CD8-positive, alpha-beta memory T cell (primary cell): Measurements from ENCODE around the gene SLC1A3. TPM values are rescaled to one million over a fixed set of nuclear protein-coding genes. Genes with fewer than 3 reads are reported as not detected.

Experiments
- CTCF ChIA-PET: fragments of 350-600 bp; sonication (Branson Sonifier 250); formaldehyde crosslinking; loops from one replicate; lab custom pipeline; 2021; ENCODE audit warnings: antibody characterized with exemption; lab: Charles Lee
- POLR2A ChIA-PET: fragments of 350-600 bp; sonication (Branson Sonifier 250); formaldehyde crosslinking; loops from one replicate; lab custom pipeline; 2021; ENCODE audit warnings: antibody characterized with exemption; lab: Charles Lee
- DNase-seq, 5 donors: peaks; one replicate each; pipeline versions ENCODE4 v3.0.0 to v3.0.0-alpha.2; 2020 to 2022; ENCODE audit warnings: mixed read lengths in 1 of 5
- H3K27ac ChIP-seq: one replicate; pipeline ENCODE4 v1.7.0; 2013; ENCODE audit warnings: low read depth, mild to moderate bottlenecking, low read length, moderate library complexity
- H3K27me3 ChIP-seq: 2 replicates; pipeline ENCODE4 v1.7.0; 2013; ENCODE audit warnings: low read length, mild to moderate bottlenecking; ENCODE audit not compliant: insufficient read depth, poor library complexity, severe bottlenecking
- H3K36me3 ChIP-seq: 2 replicates; pipeline ENCODE4 v1.7.0; 2013; ENCODE audit warnings: mild to moderate bottlenecking, low read length, moderate library complexity; ENCODE audit not compliant: insufficient read depth
- H3K4me1 ChIP-seq: 2 replicates; pipeline ENCODE4 v1.7.0; 2013; ENCODE audit warnings: mild to moderate bottlenecking, low read length, moderate library complexity; ENCODE audit not compliant: insufficient read depth
- H3K4me3 ChIP-seq: 2 replicates; pipeline ENCODE4 v1.7.0; 2013; ENCODE audit warnings: mild to moderate bottlenecking, low read length
- H3K9me3 ChIP-seq: 2 replicates; pipeline ENCODE4 v1.7.0; 2013; ENCODE audit warnings: mild to moderate bottlenecking, low read length
- H3K27ac Mint-ChIP-seq, 8 donors: one replicate each; pipeline ENCODE4 v1.8.0; 2020 to 2021; ENCODE audit warnings: mixed read lengths in 8 of 8, mild to moderate bottlenecking in 6 of 8, inconsistent platforms in 3 of 8, moderate library complexity in 3 of 8
- H3K27me3 Mint-ChIP-seq, 2 donors: one replicate each; pipeline ENCODE4 v1.8.0; 2020 to 2021; ENCODE audit warnings: mixed read lengths in 2 of 2, mild to moderate bottlenecking in 1 of 2, moderate library complexity in 1 of 2
- H3K36me3 Mint-ChIP-seq, 3 donors: one replicate each; pipeline ENCODE4 v1.8.0; 2020 to 2021; ENCODE audit warnings: mixed read lengths in 3 of 3, inconsistent platforms in 1 of 3, mild to moderate bottlenecking in 1 of 3
- H3K4me1 Mint-ChIP-seq, 3 donors: one replicate each; pipeline ENCODE4 v1.8.0; 2020 to 2021; ENCODE audit warnings: mixed read lengths in 3 of 3, inconsistent platforms in 1 of 3, mild to moderate bottlenecking in 1 of 3
- H3K4me3 Mint-ChIP-seq, 7 donors: one replicate each; pipeline ENCODE4 v1.8.0; 2020 to 2021; ENCODE audit warnings: mixed read lengths in 7 of 7, mild to moderate bottlenecking in 6 of 7, moderate library complexity in 4 of 7, inconsistent platforms in 2 of 7
- H3K9me3 Mint-ChIP-seq, 5 donors: one replicate each; pipeline ENCODE4 v1.8.0; 2020 to 2022; ENCODE audit warnings: mixed read lengths in 5 of 5, mild to moderate bottlenecking in 3 of 5, moderate library complexity in 2 of 5, inconsistent platforms in 1 of 5
- polyA plus RNA-seq: library from polyadenylated mRNA; unstranded; fragments of 300-500 nt; fragmentation: Illumina TruSeq; gene quantifications from one replicate; pipeline ENCODE4 v1.2.3, GENCODE V29; 2021
- total RNA-seq, 2 experiments: library from RNA; stranded (reverse); gene quantifications; one replicate each; pipeline ENCODE4 v1.2.3, GENCODE V29; 2021

The SLC1A3 gene
- total and polyA plus RNA-seq, 3 experiments from 2014 or later, result 0.35 to 0.37 TPM; not detected in 1

GRCh38 chr5:36703245-36703860 lies 96.9 kb downstream of the SLC1A3 start:
- Histone ChIP-seq H3K27me3 (no peaks in the 10 kb centered on the region), H3K4me1 (no peaks in the 10 kb centered on the region), H3K4me3 (no peak overlapping the region), H3K9me3 (no peaks in the 10 kb centered on the region), H3K27ac (no peak overlapping the region), H3K36me3 (no peaks in the 10 kb centered on the region)
- Mint-ChIP-seq H3K9me3 (peaks cover 0 to 4% (median 2%) of the 10 kb centered on the region in 5 donors), H3K27ac (no peak overlapping the region), H3K36me3 (peaks cover 0 to 5% (median 0%) of the 10 kb centered on the region in 3 donors), H3K27me3 (peaks cover 5 to 16% of the 10 kb centered on the region in 2 donors), H3K4me1 (no peaks in the 10 kb centered on the region), H3K4me3 (no peak overlapping the region)
- POLR2A ChIA-PET, result no interaction called here
- no peak for DNase-seq
- CTCF ChIA-PET, result interaction anchor here (1.4 kb wide), 1 partner anchor 13 kb away, joined by 4 read pairs; no protein-coding TSS in a partner anchor

GRCh38 chr5:36704131-36704530 lies 97.7 kb downstream of the SLC1A3 start:
- Mint-ChIP-seq H3K27me3 (peaks cover 5 to 19% of the 10 kb centered on the region in 2 donors), H3K36me3 (peaks cover 0 to 5% (median 0%) of the 10 kb centered on the region in 3 donors), H3K9me3 (peaks cover 0 to 4% (median 2%) of the 10 kb centered on the region in 5 donors), H3K4me3 (peak overlapping the region in 1 of 7 donors; percentile 45), H3K27ac (no peak overlapping the region), H3K4me1 (no peaks in the 10 kb centered on the region)
- Histone ChIP-seq H3K36me3 (no peaks in the 10 kb centered on the region), H3K27me3 (no peaks in the 10 kb centered on the region), H3K4me1 (no peaks in the 10 kb centered on the region), H3K9me3 (no peaks in the 10 kb centered on the region), H3K4me3 (no peak overlapping the region), H3K27ac (no peak overlapping the region)
- CTCF ChIA-PET, result interaction anchor here (1.4 kb wide), 1 partner anchor 14 kb away, joined by 4 read pairs; no protein-coding TSS in a partner anchor
- POLR2A ChIA-PET, result no interaction called here
- DNase-seq, result no peak

GRCh38 chr5:36705055-36705454 lies 98.6 kb downstream of the SLC1A3 start:
- peaks cover 5 to 20% of the 10 kb centered on the region in 2 donors for H3K27me3 Mint-ChIP-seq
- H3K9me3 Mint-ChIP-seq, result peaks cover 0 to 4% (median 2%) of the 10 kb centered on the region in 5 donors
- Histone ChIP-seq H3K36me3 (no peaks in the 10 kb centered on the region), H3K4me1 (no peaks in the 10 kb centered on the region), H3K4me3 (no peak overlapping the region), H3K27ac (no peak overlapping the region), H3K27me3 (no peaks in the 10 kb centered on the region), H3K9me3 (no peaks in the 10 kb centered on the region)
- no peak for DNase-seq
- no peak overlapping the region for H3K4me3 Mint-ChIP-seq
- ChIA-PET CTCF (no interaction called here), POLR2A (no interaction called here)
- H3K4me1 Mint-ChIP-seq, result no peaks in the 10 kb centered on the region
- peaks cover 0 to 5% (median 0%) of the 10 kb centered on the region in 3 donors for H3K36me3 Mint-ChIP-seq
- no peak overlapping the region for H3K27ac Mint-ChIP-seq

- no peak for DNase-seq
- H3K36me3 ChIP-seq, result no peaks in the 10 kb centered on the region
- Mint-ChIP-seq H3K9me3 (peaks cover 0 to 4% (median 2%) of the 10 kb centered on the region in 5 donors), H3K4me3 (no peak overlapping the region), H3K4me1 (no peaks in the 10 kb centered on the region), H3K27ac (no peak overlapping the region), H3K27me3 (peaks cover 3 to 12% of the 10 kb centered on the region in 2 donors), H3K36me3 (peaks cover 0 to 5% (median 0%) of the 10 kb centered on the region in 3 donors)
- ChIA-PET POLR2A (no interaction called here), CTCF (interaction anchor here (1.1 kb wide), 1 partner anchor 13 kb away, joined by 3 read pairs; no protein-coding TSS in a partner anchor)
- H3K4me3 ChIP-seq, result no peak overlapping the region
- H3K27me3 ChIP-seq, result no peaks in the 10 kb centered on the region
- H3K27ac ChIP-seq, result no peak overlapping the region
- no peaks in the 10 kb centered on the region for H3K9me3 ChIP-seq
- H3K4me1 ChIP-seq, result no peaks in the 10 kb centered on the region
Measured at GRCh38 chr5:36706662-36707061, 100.3 kb downstream of the SLC1A3 start.

GRCh38 chr5:36708996-36709395 lies 102.6 kb downstream of the SLC1A3 start:
- POLR2A ChIA-PET, result no interaction called here
- H3K27ac Mint-ChIP-seq, result no peak overlapping the region

GRCh38 chr5:36710039-36710438 lies 103.6 kb downstream of the SLC1A3 start:
- DNase-seq, result no peak
- Histone ChIP-seq H3K36me3 (no peaks in the 10 kb centered on the region), H3K27me3 (no peaks in the 10 kb centered on the region), H3K9me3 (no peaks in the 10 kb centered on the region), H3K4me1 (no peaks in the 10 kb centered on the region), H3K27ac (no peak overlapping the region), H3K4me3 (no peak overlapping the region)
- POLR2A ChIA-PET, result no interaction called here
- Mint-ChIP-seq H3K36me3 (no peaks in the 10 kb centered on the region), H3K4me3 (no peak overlapping the region), H3K4me1 (no peaks in the 10 kb centered on the region), H3K9me3 (peaks cover 0 to 4% (median 2%) of the 10 kb centered on the region in 5 donors), H3K27me3 (peaks cover 0 to 4% of the 10 kb centered on the region in 2 donors), H3K27ac (no peak overlapping the region)
- CTCF ChIA-PET, result interaction anchor here (0.9 to 1.2 kb wide), 3 partner anchors 10 to 20 kb away, joined by 3 read pairs; no protein-coding TSS in a partner anchor

More at GRCh38 chr5:36708996-36709395, 102.6 kb downstream of the SLC1A3 start:
- no peaks in the 10 kb centered on the region for H3K36me3 ChIP-seq
- H3K27me3 Mint-ChIP-seq, result peaks cover 0 to 8% of the 10 kb centered on the region in 2 donors
- H3K27ac ChIP-seq, result no peak overlapping the region
- no peaks in the 10 kb centered on the region for H3K4me1 ChIP-seq
- peaks cover 0 to 4% (median 2%) of the 10 kb centered on the region in 5 donors for H3K9me3 Mint-ChIP-seq
- DNase-seq, result no peak
- CTCF ChIA-PET, result interaction anchor here (0.9 to 1.2 kb wide), 2 partner anchors 13 to 19 kb away, joined by 3 read pairs; no protein-coding TSS in a partner anchor
- no peaks in the 10 kb centered on the region for H3K9me3 ChIP-seq
- no peak overlapping the region for H3K4me3 ChIP-seq
- H3K4me3 Mint-ChIP-seq, result no peak overlapping the region
- H3K4me1 Mint-ChIP-seq, result no peaks in the 10 kb centered on the region
- no peaks in the 10 kb centered on the region for H3K27me3 ChIP-seq
- H3K36me3 Mint-ChIP-seq, result no peaks in the 10 kb centered on the region

GRCh38 chr5:36712706-36713105 lies 106.3 kb downstream of the SLC1A3 start:
- CTCF ChIA-PET, result no interaction called here

GRCh38 chr5:36713541-36713940 lies 107.1 kb downstream of the SLC1A3 start:
- ChIA-PET POLR2A (no interaction called here), CTCF (no interaction called here)
- Mint-ChIP-seq H3K4me1 (no peaks in the 10 kb centered on the region), H3K36me3 (no peaks in the 10 kb centered on the region), H3K9me3 (peaks cover 0 to 2% (median 0%) of the 10 kb centered on the region in 5 donors), H3K27me3 (peaks cover 8 to 10% of the 10 kb centered on the region in 2 donors), H3K27ac (no peak overlapping the region), H3K4me3 (no peak overlapping the region)
- H3K36me3 ChIP-seq, result no peaks in the 10 kb centered on the region
- no peak overlapping the region for H3K27ac ChIP-seq
- no peak overlapping the region for H3K4me3 ChIP-seq
- H3K27me3 ChIP-seq, result no peaks in the 10 kb centered on the region
- no peak for DNase-seq
- H3K4me1 ChIP-seq, result no peaks in the 10 kb centered on the region
- H3K9me3 ChIP-seq, result no peaks in the 10 kb centered on the region

More at GRCh38 chr5:36712706-36713105, 106.3 kb downstream of the SLC1A3 start:
- no peaks in the 10 kb centered on the region for H3K4me1 Mint-ChIP-seq
- peaks cover 0 to 3% (median 2%) of the 10 kb centered on the region in 5 donors for H3K9me3 Mint-ChIP-seq
- Histone ChIP-seq H3K9me3 (no peaks in the 10 kb centered on the region), H3K27ac (no peak overlapping the region), H3K4me1 (no peaks in the 10 kb centered on the region), H3K4me3 (no peak overlapping the region), H3K36me3 (no peaks in the 10 kb centered on the region), H3K27me3 (no peaks in the 10 kb centered on the region)
- no peaks in the 10 kb centered on the region for H3K36me3 Mint-ChIP-seq
- DNase-seq, result no peak
- no peak overlapping the region for H3K27ac Mint-ChIP-seq
- peaks cover 7 to 8% of the 10 kb centered on the region in 2 donors for H3K27me3 Mint-ChIP-seq
- POLR2A ChIA-PET, result no interaction called here
- H3K4me3 Mint-ChIP-seq, result no peak overlapping the region
